IMR-90 (cell line): ENCODE measurements around the gene USP9X. TPM values are rescaled to one million over a fixed set of nuclear protein-coding genes. Genes with fewer than 3 reads are reported as not detected.
A peak's percentile ranks its signal among the peaks of the same experiment; 100 is the strongest.

ENCODE experiments used
- ATAC-seq: fragments of 200-7000 bp; cut with Tn5 transposase; 2 replicates; pipeline ENCODE4 v1.9.1; 2020; ENCODE audit warnings: low read depth, mild to moderate bottlenecking, moderate library complexity
- BruUV-seq: library from RNA; stranded (reverse); fragments of 400-500 nt; replicated peaks from 2 replicates; lab custom pipeline; 2021; lab: Mats Ljungman, UMichigan
- CTCF ChIA-PET: fragments of 300-600 bp; formaldehyde crosslinking; extraction: SDS; loops from one replicate; lab custom pipeline; 2021; ENCODE audit warnings: antibody characterized with exemption; lab: Yijun Ruan, JAX
- POLR2A ChIA-PET: fragments of 300-600 bp; sonication (Branson Sonifier 250); formaldehyde crosslinking; loops from one replicate; lab custom pipeline; 2022; ENCODE audit warnings: antibody characterized with exemption; ENCODE audit not compliant: unreplicated experiment; lab: Charles Lee
- DNase-seq: peaks from one replicate; pipeline ENCODE4 v3.0.0; 2013
- H2AFZ ChIP-seq: replicated peaks from 2 replicates; pipeline ENCODE3; 2013; ENCODE audit warnings: low read length, mild to moderate bottlenecking; ENCODE audit not compliant: poor library complexity
- H2AK5ac ChIP-seq: 2 replicates; pipeline ENCODE4 v1.6.1; 2013; ENCODE audit warnings: low read depth, low read length, inconsistent platforms
- H2AK9ac ChIP-seq: replicated peaks from 2 replicates; pipeline ENCODE3; 2013; ENCODE audit warnings: mild to moderate bottlenecking, low read depth, low read length, moderate library complexity; ENCODE audit not compliant: poor library complexity
- H2BK120ac ChIP-seq: 2 replicates; pipeline ENCODE4 v1.6.1; 2013; ENCODE audit warnings: low read depth, low read length, inconsistent platforms
- H2BK15ac ChIP-seq: 3 replicates; pipeline ENCODE4 v1.6.1; 2013; ENCODE audit warnings: low read depth, low read length, inconsistent platforms
- H2BK20ac ChIP-seq: 2 replicates; pipeline ENCODE4 v1.6.1; 2013; ENCODE audit warnings: low read depth, mild to moderate bottlenecking, inconsistent platforms, low read length, moderate library complexity
- H2BK5ac ChIP-seq: 2 replicates; pipeline ENCODE4 v1.6.1; 2013; ENCODE audit warnings: mild to moderate bottlenecking, low read depth, low read length, inconsistent platforms; ENCODE audit not compliant: poor library complexity, severe bottlenecking
- H3K14ac ChIP-seq: replicated peaks from 2 replicates; pipeline ENCODE4 v1.6.1; 2013; ENCODE audit warnings: low read depth, low read length, inconsistent platforms
- H3K18ac ChIP-seq: 2 replicates; pipeline ENCODE4 v1.6.1; 2013; ENCODE audit warnings: low read depth, low read length, control low read depth
- H3K23ac ChIP-seq: 2 replicates; pipeline ENCODE4 v1.6.1; 2013; ENCODE audit warnings: low read depth, low read length, inconsistent platforms
- H3K27ac ChIP-seq: 2 replicates; pipeline ENCODE4 v1.5.1; 2013; ENCODE audit warnings: mild to moderate bottlenecking, control low read depth, low read length; ENCODE audit not compliant: insufficient read depth
- H3K27me3 ChIP-seq: 2 replicates; pipeline ENCODE4 v1.6.1; 2013; ENCODE audit warnings: low read length; ENCODE audit not compliant: control insufficient read depth, insufficient read depth
- H3K36me3 ChIP-seq: 2 replicates; pipeline ENCODE4 v1.6.1; 2013; ENCODE audit warnings: low read length, mixed read lengths; ENCODE audit not compliant: control insufficient read depth, insufficient read depth
- H3K4ac ChIP-seq: 2 replicates; pipeline ENCODE4 v1.6.1; 2013; ENCODE audit warnings: low read depth, low read length, inconsistent platforms
- H3K4me1 ChIP-seq: 2 replicates; pipeline ENCODE4 v1.6.1; 2013; ENCODE audit warnings: low read length, mixed read lengths; ENCODE audit not compliant: control insufficient read depth, insufficient read depth
- H3K4me2 ChIP-seq: 2 replicates; pipeline ENCODE4 v1.6.1; 2013; ENCODE audit warnings: low read depth, mild to moderate bottlenecking, control low read depth, low read length, moderate library complexity
- H3K4me3 ChIP-seq: 2 replicates; pipeline ENCODE4 v1.5.1; 2013; ENCODE audit warnings: low read depth, mild to moderate bottlenecking, control low read depth, low read length, moderate library complexity; ENCODE audit not compliant: insufficient read depth
- H3K56ac ChIP-seq: 2 replicates; pipeline ENCODE4 v1.6.1; 2013; ENCODE audit warnings: low read length, inconsistent platforms; ENCODE audit not compliant: insufficient read depth; ENCODE audit errors: extremely low read depth
- H3K79me1 ChIP-seq, 2 experiments: 2 replicates each; pipeline ENCODE4 v1.6.1; 2013; ENCODE audit warnings: low read length in 2 of 2, inconsistent platforms in 1 of 2, low read depth in 1 of 2
- H3K9ac ChIP-seq: 2 replicates; pipeline ENCODE4 v1.6.1; 2013; ENCODE audit warnings: low read depth, low read length, control low read depth
- H3K9me1 ChIP-seq: 2 replicates; pipeline ENCODE4 v1.6.1; 2013; ENCODE audit warnings: low read length, inconsistent platforms; ENCODE audit not compliant: insufficient read depth
- H3K9me3 ChIP-seq: 2 replicates; pipeline ENCODE4 v1.6.1; 2013; ENCODE audit warnings: low read length; ENCODE audit not compliant: control insufficient read depth, insufficient read depth
- H4K20me1 ChIP-seq: 2 replicates; pipeline ENCODE4 v1.6.1; 2013; ENCODE audit warnings: low read length, inconsistent platforms; ENCODE audit not compliant: insufficient read depth
- H4K5ac ChIP-seq: 2 replicates; pipeline ENCODE4 v1.6.1; 2013; ENCODE audit warnings: mild to moderate bottlenecking, low read depth, low read length, control low read depth
- H4K8ac ChIP-seq, 2 experiments: 2 replicates each; pipeline ENCODE4 v1.6.1; 2013; ENCODE audit warnings: low read depth in 2 of 2, low read length in 2 of 2, control low read depth in 1 of 2, inconsistent platforms in 1 of 2
- H4K91ac ChIP-seq: 2 replicates; pipeline ENCODE4 v1.6.1; 2013; ENCODE audit warnings: low read depth, low read length, inconsistent platforms; ENCODE audit not compliant: insufficient read depth
- MAFK ChIP-seq: IDR thresholded peaks from 2 replicates; pipeline ENCODE4 v1.6.1; 2012; ENCODE audit warnings: low read depth, low read length, improper control_type of control experiment
- MXI1 ChIP-seq: IDR thresholded peaks from 2 replicates; pipeline ENCODE4 v1.6.1; 2012; ENCODE audit warnings: low read depth, mild to moderate bottlenecking, low read length, moderate library complexity, borderline replicate concordance
- NFE2L2 ChIP-seq: fragments of 150-350 bp; IDR thresholded peaks from 2 replicates; pipeline ENCODE4 v1.6.1; 2016; ENCODE audit warnings: low read depth, mild to moderate bottlenecking, low read length
- RAD21 ChIP-seq: IDR thresholded peaks from 2 replicates; pipeline ENCODE4 v1.6.1; 2012; ENCODE audit warnings: low read length, improper control_type of control experiment
- RCOR1 ChIP-seq: IDR thresholded peaks from 2 replicates; pipeline ENCODE4 v1.6.1; 2012; ENCODE audit warnings: mild to moderate bottlenecking, low read length, improper control_type of control experiment; ENCODE audit not compliant: insufficient replicate concordance
- SMC3 ChIP-seq: fragments of 150-350 bp; IDR thresholded peaks from 2 replicates; pipeline ENCODE4 v1.6.1; 2016; ENCODE audit warnings: low read depth, mild to moderate bottlenecking, antibody characterized with exemption, low read length, moderate library complexity
- dilution Hi-C: fragments of 300-500 bp; cut with HindIII; formaldehyde crosslinking; loops from one replicate; pipeline ENCODE4 v1.14.3; 2018; ENCODE audit warnings: low sequenced_read_pairs; ENCODE audit not compliant: unreplicated experiment
- in situ Hi-C: fragments of 300-500 bp; cut with MboI; formaldehyde crosslinking; loops from 3 replicates; pipeline ENCODE4 v1.14.3; 2019; ENCODE audit warnings: low sequenced_read_pairs, inconsistent platforms, mixed read lengths
- intact Hi-C: fragments of 100-400 bp; cut with micrococcal nuclease; formaldehyde crosslinking; loops from 2 replicates; pipeline ENCODE4 v1.10.0; 2022
- polyA plus RNA-seq, 3 experiments: library from polyadenylated mRNA; depleted of rRNA; stranded (reverse); fragments of >200 nt; gene quantifications; 2 replicates each; pipeline ENCODE4 v1.2.3, GENCODE V29; 2012; ENCODE audit warnings: low replicate concordance in 1 of 3
- total RNA-seq: library from RNA; depleted of rRNA; stranded (reverse); fragments of >200 nt; gene quantifications from 2 replicates; pipeline ENCODE4 v1.2.3, GENCODE V29; 2012
- TF ChIP-seq, protein P1 (sequence below): conservative IDR thresholded peaks from 2 replicates; pipeline ENCODE4 v1.5.1; 2012; ENCODE audit warnings: mild to moderate bottlenecking, low read depth, low read length, improper control_type of control experiment

Gene USP9X
- total and polyA plus RNA-seq, 2 of the 4 experiments (the other 2 are of a cell fraction) = 17.5 to 104 TPM

DNA sequence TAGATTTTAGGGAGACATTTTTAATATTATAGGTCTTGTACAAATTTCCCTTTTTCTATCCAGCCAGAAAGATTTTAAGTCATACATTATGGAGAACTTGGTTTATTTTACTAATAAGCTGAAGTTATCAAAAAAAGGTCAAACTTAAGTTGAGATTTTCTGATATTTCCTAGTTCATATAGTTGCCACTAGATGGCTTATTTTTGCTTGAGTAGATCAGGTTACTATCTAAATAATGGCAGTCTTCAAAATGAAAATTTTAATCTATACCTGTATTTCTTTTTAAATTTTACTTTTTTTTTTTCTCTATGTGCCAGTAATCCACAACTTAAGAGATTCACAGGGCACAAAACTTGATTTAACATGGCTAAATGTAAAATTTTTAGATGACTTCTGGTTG lies 52.3 kb downstream of the USP9X start:
- POLR2A ChIA-PET = no interaction called here
- no peak overlapping the region for H2BK5ac ChIP-seq
- H4K20me1 ChIP-seq = peaks cover 5% of the 10 kb centered on the region; the same call in 1 of the 2 replicates
- H2BK15ac ChIP-seq = no peak overlapping the region
- H3K9ac ChIP-seq = no peak overlapping the region
- H4K91ac ChIP-seq = no peak overlapping the region
- no peak overlapping the region for H2AK5ac ChIP-seq
- no peak overlapping the region for H3K56ac ChIP-seq
- no peaks in the 10 kb centered on the region for H3K27me3 ChIP-seq
- H3K36me3 ChIP-seq = peaks cover 11% of the 10 kb centered on the region
- H3K4ac ChIP-seq = no peak overlapping the region
- DNase-seq (peak; percentile 19), ATAC-seq (no peak)
- dilution Hi-C loops = no loop called here
- no peak overlapping the region for H2BK20ac ChIP-seq
- CTCF ChIA-PET = interaction anchor here (0.7 to 1.4 kb wide), 5 partner anchors 8 to 486 kb away, joined by 3 to 6 read pairs (median 3); no protein-coding TSS in a partner anchor
- no peak overlapping the region for H3K27ac ChIP-seq
- H3K23ac ChIP-seq = no peak overlapping the region
- in situ Hi-C loops = no loop called here
- intact Hi-C loops = loop anchor here (5.0 kb wide), 1 partner anchor 115 kb away; no protein-coding TSS in a partner anchor
- BruUV-seq = no TSS peak
- no peak for TF ChIP-seq MXI1
- 0 out of 2 replicates have a peak, but pooled peaks have one; percentile 15 for TF ChIP-seq RAD21
- TF ChIP-seq NFE2L2 = no peak
- TF ChIP-seq, protein P1, sequence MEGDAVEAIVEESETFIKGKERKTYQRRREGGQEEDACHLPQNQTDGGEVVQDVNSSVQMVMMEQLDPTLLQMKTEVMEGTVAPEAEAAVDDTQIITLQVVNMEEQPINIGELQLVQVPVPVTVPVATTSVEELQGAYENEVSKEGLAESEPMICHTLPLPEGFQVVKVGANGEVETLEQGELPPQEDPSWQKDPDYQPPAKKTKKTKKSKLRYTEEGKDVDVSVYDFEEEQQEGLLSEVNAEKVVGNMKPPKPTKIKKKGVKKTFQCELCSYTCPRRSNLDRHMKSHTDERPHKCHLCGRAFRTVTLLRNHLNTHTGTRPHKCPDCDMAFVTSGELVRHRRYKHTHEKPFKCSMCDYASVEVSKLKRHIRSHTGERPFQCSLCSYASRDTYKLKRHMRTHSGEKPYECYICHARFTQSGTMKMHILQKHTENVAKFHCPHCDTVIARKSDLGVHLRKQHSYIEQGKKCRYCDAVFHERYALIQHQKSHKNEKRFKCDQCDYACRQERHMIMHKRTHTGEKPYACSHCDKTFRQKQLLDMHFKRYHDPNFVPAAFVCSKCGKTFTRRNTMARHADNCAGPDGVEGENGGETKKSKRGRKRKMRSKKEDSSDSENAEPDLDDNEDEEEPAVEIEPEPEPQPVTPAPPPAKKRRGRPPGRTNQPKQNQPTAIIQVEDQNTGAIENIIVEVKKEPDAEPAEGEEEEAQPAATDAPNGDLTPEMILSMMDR = peak; percentile 48
- TF ChIP-seq MAFK = no peak
- TF ChIP-seq RCOR1 = no peak
- TF ChIP-seq SMC3 = peak; percentile 29; the same call in 1 of the 2 replicates
- H3K14ac ChIP-seq = no peak overlapping the region
- peaks cover 2 to 4% of the 10 kb centered on the region in 2 experiments; a peak in 1 of 4 replicates for H3K79me1 ChIP-seq
- H3K9me3 ChIP-seq = no peaks in the 10 kb centered on the region
- H2BK120ac ChIP-seq = no peak overlapping the region
- H3K4me2 ChIP-seq = no peak overlapping the region
- H2AFZ ChIP-seq = no peak overlapping the region
- H3K18ac ChIP-seq = no peak overlapping the region
- H2AK9ac ChIP-seq = no peak overlapping the region
- no peaks in the 10 kb centered on the region for H3K4me1 ChIP-seq
- no peak overlapping the region for H4K8ac ChIP-seq
- H4K5ac ChIP-seq = no peak overlapping the region
- H3K9me1 ChIP-seq = no peaks in the 10 kb centered on the region
- no peak overlapping the region for H3K4me3 ChIP-seq
